Upper lobe of left lung (tissue), 6 donors: ENCODE results near the gene YIF1B. TPM values are rescaled to one million over a fixed set of nuclear protein-coding genes. Genes with fewer than 3 reads are reported as not detected.

Source experiments
- ATAC-seq, 2 donors: fragments of 200-7000 bp; cut with Tn5 transposase; one replicate each; pipeline ENCODE4 v1.9.1; 2022; ENCODE audit warnings: mild to moderate bottlenecking in 2 of 2, moderate library complexity in 2 of 2; ENCODE audit not compliant: low FRiP score in 2 of 2
- DNase-seq, 2 donors: peaks; one replicate each; pipeline ENCODE4 v3.0.0-alpha.2; 2019 to 2020
- H3K27ac ChIP-seq, 4 donors: fragments of 200-600 bp; sonication (generic); one replicate each; pipeline ENCODE4 v1.5.1; 2016 to 2019
- H3K27me3 ChIP-seq, 4 donors: fragments of 200-600 bp; sonication (generic); one replicate each; pipeline ENCODE4 v1.5.1; 2017 to 2019
- H3K36me3 ChIP-seq, 4 donors: fragments of 200-600 bp; sonication (generic); one replicate each; pipeline ENCODE4 v1.5.1; 2016 to 2019
- H3K4me1 ChIP-seq, 4 donors: fragments of 200-600 bp; sonication (generic); one replicate each; pipeline ENCODE4 v1.5.1; 2018 to 2019
- H3K4me3 ChIP-seq, 4 donors: fragments of 200-600 bp; sonication (generic); one replicate each; pipeline ENCODE4 v1.5.1; 2017 to 2019; ENCODE audit warnings: mild to moderate bottlenecking in 2 of 4, moderate library complexity in 1 of 4
- H3K9me3 ChIP-seq, 4 donors: fragments of 200-600 bp; sonication (generic); one replicate each; pipeline ENCODE4 v1.5.1; 2018 to 2019
- EP300 ChIP-seq, 4 donors: sonication (generic); formaldehyde crosslinking; IDR thresholded peaks; one replicate each; pipeline ENCODE4 v1.5.1; 2017; ENCODE audit warnings: antibody characterized with exemption in 4 of 4, control low read depth in 2 of 4
- POLR2A ChIP-seq, 4 donors: fragments of 450-650 bp; IDR thresholded peaks; one replicate each; pipeline ENCODE4 v1.5.1; 2016 to 2017; ENCODE audit warnings: antibody characterized with exemption in 4 of 4, mild to moderate bottlenecking in 2 of 4
- POLR2AphosphoS5 ChIP-seq, 2 donors: sonication (generic); formaldehyde crosslinking; IDR thresholded peaks; one replicate each; pipeline ENCODE4 v1.5.1; 2017; ENCODE audit warnings: antibody characterized with exemption in 2 of 2
- WGBS, 2 donors: methylation state at CpG; one replicate each; pipeline ENCODE4 v1.1.5; 2017 to 2018; 5-methylcytosine and 5-hydroxymethylcytosine counted together
- total RNA-seq, 6 donors: library from RNA; depleted of rRNA in 4 of 6; stranded (reverse); fragments of >200 nt in 4 of 6; gene quantifications; one replicate each; pipeline versions ENCODE4 v1.1.0 to v1.2.1, GENCODE V29; 2016 to 2021
- TF ChIP-seq, protein P1 (sequence below), 6 experiments: fragments of 450-650 bp in 4 of 6; fragments of 200-600 bp in 2 of 6; sonication (generic) in 2 of 6; IDR thresholded peaks; one replicate each; pipeline ENCODE4 v1.5.1; 2016 to 2019; ENCODE audit warnings: antibody characterized with exemption in 6 of 6
- donor health status: DM: no; HTN: no; CAD: no; lungs with moderate emphysema.
- donor health status: DM: no; HTN: yes; CAD: no; lungs with severe emphysema.

The YIF1B gene
- total RNA-seq, 6 donors from 2014 or later = 15.3 to 45.8 (median 29.8) TPM

DNA sequence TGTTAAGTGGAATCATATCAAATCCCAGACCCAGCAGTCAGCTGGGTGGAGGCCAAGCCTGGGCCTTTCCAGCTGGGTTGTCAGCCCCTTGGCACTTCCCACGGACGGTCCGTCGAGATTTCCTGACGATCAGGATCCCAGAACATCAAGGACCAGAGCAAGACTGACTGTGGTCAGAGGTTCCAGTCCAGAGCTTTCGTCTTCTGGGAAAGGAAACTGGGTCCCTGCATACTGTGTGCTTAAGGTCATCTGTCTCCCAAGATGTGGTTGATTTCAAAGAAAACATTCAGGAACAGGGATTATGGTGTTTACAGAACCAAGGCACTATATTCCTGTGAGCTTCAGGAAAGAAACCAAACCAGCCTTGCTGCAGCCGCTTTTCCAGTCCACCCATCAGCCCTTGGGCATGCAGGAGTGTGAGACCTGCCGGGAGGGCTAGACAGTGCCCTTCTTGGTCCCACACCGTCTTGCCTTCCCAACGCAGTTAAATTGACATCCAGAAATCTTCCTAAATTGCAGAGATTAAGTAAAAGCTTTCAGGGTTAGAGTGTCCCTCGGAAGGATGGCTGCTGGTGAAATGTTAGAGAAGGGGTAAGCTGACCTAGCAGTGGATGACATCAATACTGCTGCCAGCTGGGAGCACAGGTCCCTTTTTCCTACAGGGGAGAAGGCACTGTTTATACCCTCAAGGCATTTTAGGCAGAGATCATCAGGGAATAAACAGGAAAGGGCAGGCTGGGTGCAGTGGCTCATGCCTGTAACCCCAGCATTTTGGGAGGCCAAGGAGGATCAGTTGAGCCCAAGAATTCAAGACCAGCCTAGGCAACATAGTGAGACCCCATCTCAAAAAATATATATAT, 16.7 kb downstream of the YIF1B start:
- ATAC-seq (no peak), DNase-seq (no peak)
- H3K27ac ChIP-seq = peak overlapping the region in 2 of 4 donors; percentile 35 to 57
- no peaks in the 10 kb centered on the region for H3K36me3 ChIP-seq
- H3K27me3 ChIP-seq = no peaks in the 10 kb centered on the region
- peaks cover 0 to 10% (median 4%) of the 10 kb centered on the region in 4 donors for H3K4me1 ChIP-seq
- TF ChIP-seq POLR2AphosphoS5 (IDR thresholded peaks at IDR 0.05) = peak in 1 of 2 donors; percentile 12
- peak in 1 of 4 donors; percentile 9 for TF ChIP-seq EP300 (IDR thresholded peaks at IDR 0.05)
- TF ChIP-seq, protein P1, sequence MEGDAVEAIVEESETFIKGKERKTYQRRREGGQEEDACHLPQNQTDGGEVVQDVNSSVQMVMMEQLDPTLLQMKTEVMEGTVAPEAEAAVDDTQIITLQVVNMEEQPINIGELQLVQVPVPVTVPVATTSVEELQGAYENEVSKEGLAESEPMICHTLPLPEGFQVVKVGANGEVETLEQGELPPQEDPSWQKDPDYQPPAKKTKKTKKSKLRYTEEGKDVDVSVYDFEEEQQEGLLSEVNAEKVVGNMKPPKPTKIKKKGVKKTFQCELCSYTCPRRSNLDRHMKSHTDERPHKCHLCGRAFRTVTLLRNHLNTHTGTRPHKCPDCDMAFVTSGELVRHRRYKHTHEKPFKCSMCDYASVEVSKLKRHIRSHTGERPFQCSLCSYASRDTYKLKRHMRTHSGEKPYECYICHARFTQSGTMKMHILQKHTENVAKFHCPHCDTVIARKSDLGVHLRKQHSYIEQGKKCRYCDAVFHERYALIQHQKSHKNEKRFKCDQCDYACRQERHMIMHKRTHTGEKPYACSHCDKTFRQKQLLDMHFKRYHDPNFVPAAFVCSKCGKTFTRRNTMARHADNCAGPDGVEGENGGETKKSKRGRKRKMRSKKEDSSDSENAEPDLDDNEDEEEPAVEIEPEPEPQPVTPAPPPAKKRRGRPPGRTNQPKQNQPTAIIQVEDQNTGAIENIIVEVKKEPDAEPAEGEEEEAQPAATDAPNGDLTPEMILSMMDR (IDR thresholded peaks at IDR 0.05) = no peak
- no peak overlapping the region for H3K4me3 ChIP-seq
- no peaks in the 10 kb centered on the region for H3K9me3 ChIP-seq
- 60 to 71% methylated on average over 11 of the region's 11 CpGs for WGBS, 2 donors

DNA sequence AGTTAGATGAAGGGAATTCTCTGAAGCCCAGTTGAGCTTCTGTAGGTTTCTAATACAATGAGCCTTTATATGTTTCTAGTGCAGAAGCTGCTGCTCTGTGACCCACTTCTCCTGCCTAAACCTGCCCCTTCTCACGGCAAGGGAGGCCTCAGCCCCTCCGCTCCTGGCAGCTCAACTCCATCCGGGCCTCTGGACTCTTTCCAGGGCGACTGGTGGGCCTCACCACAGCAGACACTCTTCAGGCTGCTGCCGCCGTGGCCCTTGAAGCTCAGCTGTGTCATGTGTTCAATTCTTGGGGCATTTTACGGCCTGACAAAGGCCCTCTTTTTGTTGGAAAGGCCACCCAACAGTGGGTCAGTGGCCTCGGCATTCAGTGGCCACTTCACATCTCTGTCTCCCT, 21.7 kb downstream of the YIF1B start:
- Histone ChIP-seq H3K4me1 (peaks cover 0 to 20% (median 10%) of the 10 kb centered on the region in 4 donors), H3K9me3 (no peaks in the 10 kb centered on the region), H3K27ac (no peak overlapping the region), H3K36me3 (peaks cover 6 to 31% (median 21%) of the 10 kb centered on the region in 4 donors), H3K27me3 (no peaks in the 10 kb centered on the region), H3K4me3 (no peak overlapping the region)
- WGBS, 2 donors = 87% methylated on average over 7 to 8 of the region's 8 CpGs
- DNase-seq (no peak), ATAC-seq (no peak)
- TF ChIP-seq POLR2A (IDR thresholded peaks at IDR 0.05) (no peak), POLR2AphosphoS5 (IDR thresholded peaks at IDR 0.05) (no peak), EP300 (IDR thresholded peaks at IDR 0.05) (no peak)
- TF ChIP-seq, protein P1 (IDR thresholded peaks at IDR 0.05) = no peak

DNA sequence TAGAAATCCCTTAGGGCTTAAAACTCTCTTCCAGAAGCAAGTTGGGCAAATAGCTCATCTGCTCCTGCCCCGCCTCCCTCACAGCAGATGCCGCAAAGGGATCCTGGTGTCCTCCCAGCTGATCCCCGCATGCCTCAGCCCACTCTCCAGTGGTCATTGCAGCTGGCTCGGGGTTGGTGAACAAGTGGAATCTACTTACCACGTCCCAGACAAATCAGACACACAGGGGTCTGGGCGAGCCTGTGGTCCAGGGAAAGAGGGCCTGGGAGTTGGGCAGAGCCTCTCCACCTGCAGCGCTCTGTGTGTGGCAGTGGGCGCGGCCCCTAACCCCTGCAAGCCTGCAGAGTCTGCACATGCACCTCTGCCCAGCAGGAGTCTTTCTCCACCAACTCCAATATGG, 22.5 kb downstream of the YIF1B start:
- TF ChIP-seq EP300 (IDR thresholded peaks at IDR 0.05) = no peak
- no peak for TF ChIP-seq POLR2A (IDR thresholded peaks at IDR 0.05)
- TF ChIP-seq, protein P1 (IDR thresholded peaks at IDR 0.05) = no peak
- TF ChIP-seq POLR2AphosphoS5 (IDR thresholded peaks at IDR 0.05) = no peak
- DNase-seq (no peak), ATAC-seq (no peak)
- peaks cover 6 to 37% (median 28%) of the 10 kb centered on the region in 4 donors for H3K36me3 ChIP-seq
- 88 to 98% methylated on average over 9 of the region's 9 CpGs for WGBS, 2 donors
- H3K27ac ChIP-seq = no peak overlapping the region
- no peaks in the 10 kb centered on the region for H3K9me3 ChIP-seq
- no peak overlapping the region for H3K4me3 ChIP-seq
- H3K4me1 ChIP-seq = peaks cover under 1 to 22% (median 11%) of the 10 kb centered on the region in 4 donors
- no peaks in the 10 kb centered on the region for H3K27me3 ChIP-seq

DNA sequence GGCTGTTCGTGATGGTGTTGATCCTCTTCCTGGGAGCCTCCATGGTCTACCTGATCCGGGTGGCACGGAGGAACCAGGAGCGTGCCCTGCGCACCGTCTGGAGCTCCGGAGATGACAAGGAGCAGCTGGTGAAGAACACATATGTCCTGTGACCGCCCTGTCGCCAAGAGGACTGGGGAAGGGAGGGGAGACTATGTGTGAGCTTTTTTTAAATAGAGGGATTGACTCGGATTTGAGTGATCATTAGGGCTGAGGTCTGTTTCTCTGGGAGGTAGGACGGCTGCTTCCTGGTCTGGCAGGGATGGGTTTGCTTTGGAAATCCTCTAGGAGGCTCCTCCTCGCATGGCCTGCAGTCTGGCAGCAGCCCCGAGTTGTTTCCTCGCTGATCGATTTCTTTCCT, 23.9 kb downstream of the YIF1B start:
- TF ChIP-seq EP300 (IDR thresholded peaks at IDR 0.05) (no peak), POLR2A (IDR thresholded peaks at IDR 0.05) (no peak)
- ATAC-seq = no peak
- Histone ChIP-seq H3K36me3 (peaks cover 6 to 44% (median 37%) of the 10 kb centered on the region in 4 donors), H3K4me1 (peaks cover 8 to 35% (median 13%) of the 10 kb centered on the region in 4 donors), H3K27me3 (no peaks in the 10 kb centered on the region), H3K9me3 (no peaks in the 10 kb centered on the region), H3K4me3 (no peak overlapping the region), H3K27ac (peak overlapping the region in 3 of 4 donors; percentile 32 to 80 (median 73))
- WGBS, 2 donors = 85% methylated on average over 15 of the region's 15 CpGs
- no peak for DNase-seq

DNA sequence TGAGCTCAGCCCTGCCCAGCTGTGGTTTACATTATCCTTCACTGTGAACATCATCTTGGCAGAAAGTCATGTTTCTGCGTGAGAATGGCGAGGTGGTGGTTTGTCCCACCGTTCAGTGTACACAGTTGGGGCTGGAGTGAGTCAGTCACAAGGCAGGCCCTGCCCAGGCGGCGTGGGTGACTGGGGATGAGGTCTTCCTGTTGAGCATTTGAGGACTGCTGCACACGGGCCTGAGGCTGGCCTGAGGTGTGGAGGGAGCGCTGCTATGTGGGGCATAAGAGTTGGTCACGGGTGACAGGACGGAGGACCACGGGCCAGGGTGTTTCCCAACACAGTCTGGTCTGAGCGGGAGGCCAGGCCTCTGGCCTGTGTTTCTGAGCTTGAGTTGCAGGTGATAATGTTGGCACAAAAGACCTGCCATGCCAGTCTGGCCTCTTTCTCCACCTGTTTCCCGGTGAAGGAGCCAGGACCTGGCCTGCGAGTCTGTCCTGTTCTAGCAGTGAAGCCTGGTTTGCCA, 25.1 kb downstream of the YIF1B start:
- Histone ChIP-seq H3K36me3 (peaks cover 6 to 50% (median 37%) of the 10 kb centered on the region in 4 donors), H3K27ac (peak overlapping the region; percentile 40 to 80 (median 76)), H3K9me3 (no peaks in the 10 kb centered on the region), H3K4me1 (peaks cover 8 to 35% (median 14%) of the 10 kb centered on the region in 4 donors), H3K4me3 (no peak overlapping the region), H3K27me3 (no peaks in the 10 kb centered on the region)
- 48 to 50% methylated on average over 11 to 13 of the region's 13 CpGs for WGBS, 2 donors
- ATAC-seq (peak; percentile 42 to 74), DNase-seq (peak in 1 of 2 donors; percentile 83)
- TF ChIP-seq POLR2A (IDR thresholded peaks at IDR 0.05) = no peak
- TF ChIP-seq POLR2AphosphoS5 (IDR thresholded peaks at IDR 0.05) = peak in 1 of 2 donors; percentile 50
- no peak for TF ChIP-seq EP300 (IDR thresholded peaks at IDR 0.05)
